Activated T-cell treated with anti-CD3 and anti-CD28 coated beads for 4 hours (primary cell): Measurements from ENCODE around the gene EHD2.
"Not testable (repeated sequence)": the region's sequence is repeated elsewhere in the genome, so short reads cannot be mapped to it uniquely, and the experiment has no call there.

Experiments used
- DNase-seq: peaks from one replicate; pipeline ENCODE4 v3.0.0-alpha.2; 2020

The EHD2 gene

DNA sequence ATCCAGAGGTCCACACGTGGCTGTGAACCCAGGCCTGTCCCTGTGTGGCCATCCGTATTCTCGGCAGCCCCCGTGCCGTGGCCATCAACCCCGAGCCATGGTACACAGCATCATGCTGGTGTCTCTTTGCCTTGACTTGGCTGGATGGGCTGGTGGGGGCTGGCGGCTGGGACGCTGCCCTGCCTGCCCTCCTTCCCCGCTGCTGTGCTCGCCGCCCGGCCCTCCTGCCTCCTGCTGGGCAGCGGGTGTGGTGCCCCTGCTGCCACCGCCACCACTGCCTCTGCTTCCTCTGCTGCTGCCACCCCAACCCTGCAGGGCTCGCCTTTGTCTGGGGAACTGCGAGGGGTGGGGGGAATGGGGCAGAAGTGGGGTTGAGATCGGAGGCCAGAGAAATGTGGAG lies 19.7 kb upstream of the EHD2 start:
- no peak for DNase-seq

DNA sequence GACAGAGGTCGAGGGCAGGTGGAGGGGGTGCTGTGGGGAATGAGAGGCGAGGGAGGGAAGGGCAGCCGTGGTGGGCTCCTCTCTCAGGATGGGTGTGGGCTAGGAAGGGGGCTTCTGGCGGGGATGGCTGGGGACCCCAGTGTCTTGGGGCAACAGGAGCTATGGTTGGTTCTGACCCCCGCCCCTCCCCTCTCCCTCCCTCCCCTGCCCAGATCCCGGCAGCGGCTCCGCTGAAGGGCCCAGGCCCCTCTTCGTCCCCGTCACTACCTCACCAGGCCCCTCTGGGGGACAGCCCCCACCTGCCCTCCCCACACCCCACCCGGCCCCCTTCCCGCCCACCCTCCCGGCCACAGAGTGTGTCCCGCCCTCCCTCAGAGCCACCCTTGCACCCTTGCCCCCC lies 19.3 kb upstream of the EHD2 start:
- DNase-seq: no peak

- DNase-seq: no peak
These were observed 18.6 kb upstream of the EHD2 start for GRCh38 chr19:47694466-47695273.

GRCh38 chr19:47695533-47696262 lies 17.5 kb upstream of the EHD2 start:
- no peak for DNase-seq

DNA sequence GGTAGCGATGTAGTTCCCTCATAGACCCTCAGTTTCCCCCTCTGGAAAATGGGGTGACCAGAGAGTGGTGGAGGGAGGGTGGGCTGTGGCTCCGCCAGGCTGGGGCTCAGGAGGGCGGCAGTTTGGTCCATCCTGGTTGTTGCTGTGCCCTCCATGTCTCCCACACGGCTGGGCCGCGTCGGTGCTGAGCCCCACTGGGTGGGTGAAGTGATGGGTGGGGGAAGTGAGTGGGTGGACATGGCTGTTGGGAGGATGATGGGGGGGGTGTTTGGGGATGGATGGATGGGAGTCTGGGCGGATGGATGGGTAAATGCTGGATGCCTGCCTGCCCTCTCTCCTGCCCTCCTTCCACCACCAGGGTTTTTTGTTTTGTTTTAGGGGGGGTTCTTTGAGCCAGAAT lies 16.6 kb upstream of the EHD2 start:
- no peak for DNase-seq

DNA sequence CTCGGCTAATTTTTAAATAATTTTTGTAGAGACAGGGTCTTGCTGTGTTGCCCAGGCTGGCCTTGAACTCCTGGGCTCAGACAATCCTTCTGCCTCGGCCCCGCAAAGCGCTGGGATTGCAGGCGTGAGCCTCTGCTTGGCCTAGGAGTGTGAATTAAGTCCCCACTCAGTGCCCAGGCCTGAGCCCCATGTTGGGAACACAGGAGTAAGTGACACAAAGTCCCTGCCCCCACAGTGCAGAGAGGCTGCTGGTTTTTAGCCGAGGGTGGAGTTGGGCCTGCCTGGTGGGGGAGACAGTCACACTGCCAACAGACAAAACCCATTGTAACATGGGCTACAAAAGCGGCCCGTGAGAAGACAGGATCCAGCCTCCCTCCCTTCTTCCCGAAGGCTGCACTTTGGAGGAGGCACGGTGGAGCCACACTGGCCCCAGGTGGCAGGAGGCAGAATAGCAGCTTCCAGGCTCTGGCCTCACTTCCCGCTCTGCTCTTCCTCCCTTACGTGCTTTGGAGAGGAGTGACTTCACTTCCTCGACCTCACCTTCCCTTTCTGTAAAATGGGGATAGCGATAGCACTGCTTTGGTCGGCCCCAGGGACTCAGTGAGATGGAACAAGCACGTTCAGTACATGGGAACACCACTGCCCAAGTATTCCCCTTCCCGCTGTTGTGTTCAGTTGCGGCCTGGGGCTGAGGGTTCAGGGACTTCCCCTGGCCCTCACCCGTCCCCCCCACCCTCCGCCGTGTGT lies 15.2 kb upstream of the EHD2 start:
- DNase-seq: peak; percentile 30

DNA sequence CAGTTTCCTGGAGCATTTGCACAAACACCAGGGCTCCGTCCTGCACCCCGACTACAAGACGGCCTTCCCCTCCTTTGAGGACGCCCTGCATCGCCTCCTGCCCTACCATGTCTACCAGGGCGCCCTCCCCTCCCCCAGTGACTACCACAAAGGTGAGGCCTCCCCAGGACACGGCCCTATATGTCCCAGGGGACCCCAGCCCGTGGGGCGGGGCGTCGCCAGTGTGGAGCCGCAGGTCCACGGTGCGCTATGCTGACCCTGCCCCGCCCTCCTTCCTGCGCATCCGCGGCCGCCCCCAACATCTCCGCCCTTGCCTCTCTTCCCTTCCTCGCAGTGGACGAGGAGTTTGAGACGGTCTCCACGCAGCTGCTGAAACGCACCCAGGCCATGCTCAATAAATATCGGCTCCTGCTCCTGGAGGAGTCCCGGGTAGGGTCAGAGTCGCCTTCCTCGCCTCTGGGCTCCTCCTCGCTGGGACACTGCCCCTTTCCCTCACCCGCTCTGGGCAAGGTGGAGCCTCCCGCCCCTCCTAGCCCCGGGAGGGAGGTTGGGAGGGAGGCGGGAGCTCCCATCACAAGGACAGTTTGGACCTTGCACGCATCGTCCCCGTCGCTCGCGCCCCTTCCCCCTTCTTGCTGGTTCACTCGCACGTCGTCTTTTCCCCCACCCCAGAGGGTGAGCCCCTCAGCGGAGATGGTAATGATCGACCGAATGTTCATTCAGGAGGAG lies 14.4 kb upstream of the EHD2 start:
- no peak for DNase-seq

- DNase-seq: peak; percentile 40
These were observed 13.8 kb upstream of the EHD2 start for GRCh38 chr19:47699360-47699917.

DNA sequence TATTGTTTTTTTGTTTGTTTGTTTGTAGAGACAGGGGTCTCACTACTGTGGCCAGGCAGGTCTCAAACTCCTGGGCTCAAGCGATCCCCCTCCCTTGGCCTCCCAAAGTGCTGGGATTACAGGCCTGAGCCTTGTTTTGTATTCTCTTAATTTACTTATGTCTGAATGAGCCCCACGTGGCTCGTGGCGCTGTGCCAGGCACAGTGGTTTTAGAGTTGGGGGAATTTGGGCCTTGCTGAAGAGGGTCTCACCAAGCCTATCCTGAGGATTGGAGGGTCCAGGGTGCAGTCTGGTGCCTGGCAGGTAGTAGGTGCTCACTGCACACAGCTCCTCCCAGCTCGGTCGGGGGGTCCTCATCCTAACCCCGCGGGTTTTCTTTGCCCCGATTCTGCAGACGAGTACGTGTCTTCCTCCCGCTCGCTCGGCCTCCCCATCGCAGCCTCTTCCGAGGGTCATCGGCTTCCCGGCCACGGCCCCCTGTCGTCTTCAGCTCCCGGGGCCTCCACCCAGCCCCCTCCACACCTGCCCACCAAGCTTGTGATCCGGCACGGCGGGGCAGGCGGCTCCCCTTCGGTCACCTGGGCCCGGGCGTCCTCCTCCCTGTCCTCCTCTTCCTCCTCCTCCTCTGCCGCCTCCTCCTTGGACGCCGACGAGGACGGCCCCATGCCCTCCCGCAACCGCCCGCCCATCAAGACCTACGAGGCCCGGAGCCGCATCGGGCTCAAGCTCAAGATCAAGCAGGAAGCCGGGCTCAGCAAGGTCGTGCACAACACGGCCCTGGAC lies 12.1 kb upstream of the EHD2 start:
- no peak for DNase-seq

DNA sequence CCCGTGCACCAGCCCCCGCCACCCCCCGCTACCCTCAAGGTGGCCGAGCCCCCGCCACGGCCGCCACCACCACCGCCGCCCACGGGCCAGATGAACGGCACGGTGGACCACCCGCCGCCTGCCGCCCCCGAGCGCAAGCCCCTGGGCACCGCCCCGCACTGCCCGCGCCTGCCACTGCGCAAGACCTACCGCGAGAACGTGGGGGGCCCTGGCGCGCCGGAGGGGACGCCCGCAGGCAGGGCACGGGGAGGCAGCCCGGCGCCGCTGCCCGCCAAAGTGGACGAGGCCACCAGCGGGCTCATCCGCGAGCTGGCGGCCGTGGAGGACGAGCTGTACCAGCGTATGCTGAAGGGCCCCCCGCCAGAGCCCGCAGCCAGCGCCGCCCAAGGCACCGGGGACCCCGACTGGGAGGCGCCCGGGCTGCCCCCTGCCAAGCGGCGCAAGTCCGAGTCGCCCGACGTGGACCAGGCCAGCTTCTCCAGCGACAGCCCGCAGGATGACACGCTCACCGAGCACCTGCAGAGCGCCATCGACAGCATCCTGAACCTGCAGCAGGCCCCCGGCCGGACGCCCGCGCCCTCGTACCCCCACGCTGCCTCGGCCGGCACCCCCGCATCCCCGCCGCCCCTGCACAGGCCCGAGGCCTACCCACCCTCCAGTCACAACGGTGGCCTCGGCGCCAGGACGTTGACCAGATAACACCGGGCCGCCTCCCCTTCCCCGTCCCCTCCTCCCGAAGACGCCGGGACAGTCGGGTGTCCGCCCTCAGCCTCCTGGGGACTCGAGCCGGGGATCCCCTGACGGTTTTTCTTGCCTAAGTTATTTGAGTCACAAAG lies 11.3 kb upstream of the EHD2 start:
- DNase-seq: no peak

GRCh38 chr19:47702671-47703070 lies 10.6 kb upstream of the EHD2 start:
- no peak for DNase-seq

- DNase-seq: no peak
These were observed 9.9 kb upstream of the EHD2 start for GRCh38 chr19:47703301-47703700.

DNA sequence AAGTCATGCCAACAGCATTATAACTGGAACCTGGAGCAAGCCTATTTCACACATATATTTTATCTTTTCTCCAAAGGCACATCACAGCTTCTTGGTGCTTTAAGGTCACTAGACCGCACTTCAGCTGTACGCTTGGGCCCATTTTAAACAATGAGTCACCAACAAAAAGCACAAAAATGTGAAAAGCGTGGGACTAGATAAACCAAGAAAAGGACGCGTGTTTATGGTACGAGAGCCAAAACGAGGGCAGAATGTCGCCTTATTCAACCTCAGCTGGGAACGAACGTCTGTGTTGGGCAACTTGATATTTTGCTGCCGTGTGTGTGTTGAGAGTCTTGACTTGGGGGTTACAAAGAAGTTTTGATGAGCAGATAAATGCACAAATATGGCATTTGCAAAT lies 9.2 kb upstream of the EHD2 start:
- no peak for DNase-seq

DNA sequence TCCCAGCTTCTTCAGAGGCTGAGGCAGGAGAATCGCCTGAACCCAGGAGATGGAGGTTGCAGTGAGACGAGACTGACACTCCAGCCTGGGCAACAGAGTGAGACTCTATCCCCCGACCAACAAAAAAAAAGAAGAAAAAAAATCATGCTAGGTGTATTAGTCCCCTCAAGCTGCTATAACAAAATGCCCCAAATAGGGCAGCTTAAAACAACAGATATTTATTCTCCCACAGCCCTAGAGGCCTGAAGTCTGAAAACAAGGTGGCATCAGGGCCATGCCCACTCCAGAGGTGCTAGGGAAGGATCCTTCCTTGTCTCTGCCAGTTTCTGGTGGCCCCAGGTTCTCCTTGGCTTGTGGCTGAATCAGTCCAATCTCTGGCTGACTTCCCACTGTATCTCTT lies 8.6 kb upstream of the EHD2 start:
- DNase-seq: no peak

DNA sequence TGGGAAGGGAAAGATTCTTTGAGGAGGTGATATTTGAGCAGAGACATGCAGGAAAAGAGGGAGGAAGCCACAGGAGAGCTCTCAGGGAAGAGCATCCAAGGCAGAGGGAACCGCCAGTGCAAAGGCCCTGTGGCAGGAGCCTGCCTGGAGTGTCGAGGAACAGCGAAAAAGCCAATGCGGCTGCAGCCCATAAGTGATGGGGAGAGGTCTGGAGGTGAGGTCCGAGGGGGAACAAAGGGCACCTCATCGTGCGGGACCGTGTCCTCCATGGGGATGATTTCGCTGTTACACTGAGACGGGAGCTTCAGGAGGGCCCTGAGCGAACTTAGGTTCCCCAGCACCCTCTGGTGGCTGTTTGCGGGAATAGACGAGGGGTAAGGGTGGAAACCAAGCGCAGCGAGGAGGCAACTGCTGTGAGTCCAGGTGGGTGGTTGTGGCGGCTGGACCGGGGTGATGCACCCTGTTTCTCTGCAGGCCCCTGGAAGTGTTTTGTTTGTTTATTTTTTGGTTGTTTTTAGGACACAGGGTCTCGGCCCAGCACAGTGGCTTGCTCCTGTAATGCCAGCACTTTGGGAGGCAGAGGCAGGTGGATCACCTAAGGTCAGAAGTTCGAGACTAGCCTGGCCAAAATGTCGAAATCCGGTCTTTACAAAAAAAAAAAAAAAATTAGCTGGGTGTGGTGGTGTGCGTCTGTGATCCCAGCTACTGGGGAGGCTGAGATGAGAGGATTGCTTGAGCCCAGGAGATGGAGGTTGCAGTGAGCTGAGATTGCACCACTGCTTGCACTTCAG lies 5.9 kb upstream of the EHD2 start:
- peak; percentile 71 for DNase-seq

DNA sequence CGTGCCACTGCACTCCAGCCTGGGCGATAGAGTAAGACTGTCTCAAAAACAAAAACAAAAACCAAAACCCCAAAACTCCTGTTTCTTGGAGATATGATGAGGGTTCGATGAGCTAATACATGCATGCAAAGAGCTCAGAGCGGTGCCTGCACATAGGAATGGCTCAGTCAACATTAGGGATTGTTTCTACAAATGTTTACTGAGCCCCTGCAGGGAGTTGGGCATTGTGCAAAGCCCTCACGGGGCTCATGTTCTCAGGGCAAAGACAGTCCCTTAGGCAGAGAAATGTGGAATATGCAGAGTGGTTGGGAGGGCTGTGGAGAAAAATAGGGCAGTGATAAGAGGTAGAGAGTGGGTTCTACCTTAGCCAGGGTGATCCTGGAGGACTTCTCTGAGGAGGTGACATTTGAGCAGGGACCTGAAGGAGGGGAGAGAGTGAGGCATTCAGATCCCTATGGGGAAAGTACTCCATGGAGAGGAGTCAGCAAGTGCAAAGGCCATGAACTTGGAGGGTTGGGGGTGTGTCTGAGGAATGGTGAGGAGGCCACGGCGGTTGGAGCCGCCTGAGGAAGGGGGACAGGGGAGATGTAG lies 1.5 kb upstream of the EHD2 start:
- DNase-seq: no peak

GRCh38 chr19:47714339-47714738 lies 1.1 kb downstream of the EHD2 start:
- DNase-seq: no peak

GRCh38 chr19:47714855-47715254 lies 1.6 kb downstream of the EHD2 start:
- not testable (repeated sequence) for DNase-seq

- no peak for DNase-seq
These were observed 3.2 kb downstream of the EHD2 start for GRCh38 chr19:47716270-47716937.
